Fibroblast of the aortic adventitia (primary cell): ENCODE measurements around the gene TSEN2. TPM values are rescaled to one million over a fixed set of nuclear protein-coding genes. Genes with fewer than 3 reads are reported as not detected.

Source experiments
- DNase-seq: peaks from one replicate; pipeline ENCODE4 v3.0.0-alpha.2; 2010; ENCODE audit warnings: low read depth
- H3K4me3 ChIP-seq: 2 replicates; pipeline ENCODE4 v1.5.1; 2011; ENCODE audit warnings: low read depth, mild to moderate bottlenecking, control low read depth, low read length, moderate library complexity
- CTCF ChIP-seq: IDR thresholded peaks from 2 replicates; pipeline ENCODE4 v1.5.1; 2011; ENCODE audit warnings: mild to moderate bottlenecking, low read length, control low read depth, inconsistent platforms; ENCODE audit not compliant: insufficient read depth
- total RNA-seq: library from RNA; depleted of rRNA; stranded (reverse); fragments of >200 nt; gene quantifications from 2 replicates; pipeline ENCODE4 v1.2.3, GENCODE V29; 2012; ENCODE audit warnings: low replicate concordance

Gene TSEN2
- total RNA-seq, 1 donor = 17.7 TPM

- DNase-seq = peak; percentile 61
- TF ChIP-seq CTCF = no peak
- H3K4me3 ChIP-seq = peak overlapping the region; percentile 92
Measured at GRCh38 chr3:12557473-12558100, 73.3 kb downstream of the TSEN2 start.

GRCh38 chr3:12558706-12559105 is 74.4 kb downstream of the TSEN2 start:
- peak overlapping the region; percentile 92 for H3K4me3 ChIP-seq
- no peak for TF ChIP-seq CTCF
- no peak for DNase-seq

GRCh38 chr3:12559520-12559919 is 75.2 kb downstream of the TSEN2 start:
- no peak for DNase-seq
- TF ChIP-seq CTCF = no peak
- H3K4me3 ChIP-seq = no peak overlapping the region

GRCh38 chr3:12560505-12561190 is 76.4 kb downstream of the TSEN2 start:
- DNase-seq = no peak

GRCh38 chr3:12561397-12561796 is 77.1 kb downstream of the TSEN2 start:
- no peak for TF ChIP-seq CTCF
- no peak for DNase-seq
- H3K4me3 ChIP-seq = no peak overlapping the region

More at GRCh38 chr3:12560505-12561190, 76.4 kb downstream of the TSEN2 start:
- H3K4me3 ChIP-seq = no peak overlapping the region
- no peak for TF ChIP-seq CTCF

GRCh38 chr3:12562451-12562850 is 78.2 kb downstream of the TSEN2 start:
- DNase-seq = no peak
- no peak overlapping the region for H3K4me3 ChIP-seq
- no peak for TF ChIP-seq CTCF
